Measurements from ENCODE around the gene ADGRV1.

DNA sequence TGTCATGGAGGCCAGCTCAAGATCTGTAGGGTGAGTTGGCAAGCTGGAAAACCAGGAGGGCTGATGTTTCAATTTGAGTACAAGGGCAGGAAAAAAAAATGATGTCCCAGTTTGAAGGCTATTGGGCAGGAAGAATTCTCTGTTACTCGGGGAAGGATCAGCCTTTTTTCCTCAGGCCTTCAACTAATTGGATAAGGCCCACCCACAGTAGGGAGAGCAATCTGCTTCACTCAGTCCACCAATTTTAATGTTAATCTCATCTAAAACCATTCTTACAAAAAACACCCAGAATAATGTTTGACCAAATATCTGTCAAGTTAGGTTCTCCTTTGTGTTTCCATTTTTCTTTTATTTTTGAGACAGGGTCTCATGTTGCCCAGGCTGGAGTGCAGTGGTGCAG lies 442.1 kb downstream of the ADGRV1 start:
- TF ChIP-seq, protein P1, sequence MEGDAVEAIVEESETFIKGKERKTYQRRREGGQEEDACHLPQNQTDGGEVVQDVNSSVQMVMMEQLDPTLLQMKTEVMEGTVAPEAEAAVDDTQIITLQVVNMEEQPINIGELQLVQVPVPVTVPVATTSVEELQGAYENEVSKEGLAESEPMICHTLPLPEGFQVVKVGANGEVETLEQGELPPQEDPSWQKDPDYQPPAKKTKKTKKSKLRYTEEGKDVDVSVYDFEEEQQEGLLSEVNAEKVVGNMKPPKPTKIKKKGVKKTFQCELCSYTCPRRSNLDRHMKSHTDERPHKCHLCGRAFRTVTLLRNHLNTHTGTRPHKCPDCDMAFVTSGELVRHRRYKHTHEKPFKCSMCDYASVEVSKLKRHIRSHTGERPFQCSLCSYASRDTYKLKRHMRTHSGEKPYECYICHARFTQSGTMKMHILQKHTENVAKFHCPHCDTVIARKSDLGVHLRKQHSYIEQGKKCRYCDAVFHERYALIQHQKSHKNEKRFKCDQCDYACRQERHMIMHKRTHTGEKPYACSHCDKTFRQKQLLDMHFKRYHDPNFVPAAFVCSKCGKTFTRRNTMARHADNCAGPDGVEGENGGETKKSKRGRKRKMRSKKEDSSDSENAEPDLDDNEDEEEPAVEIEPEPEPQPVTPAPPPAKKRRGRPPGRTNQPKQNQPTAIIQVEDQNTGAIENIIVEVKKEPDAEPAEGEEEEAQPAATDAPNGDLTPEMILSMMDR (IDR thresholded peaks at IDR 0.05) = no peak
- no peak for TF ChIP-seq POLR2A (IDR thresholded peaks at IDR 0.05)

Data from Peyer's patch (tissue), 4 donors.